ENCODE data around the gene SRP14. TPM values are rescaled to one million over a fixed set of nuclear protein-coding genes. Genes with fewer than 3 reads are reported as not detected.
"Not testable (repeated sequence)": the region's sequence is repeated elsewhere in the genome, so short reads cannot be mapped to it uniquely, and the experiment has no call there.

SRP14 gene
- polyA plus RNA-seq, 1 donor from 2014 or later, result 753 TPM

GRCh38 chr15:40073716-40074490 is 34.9 kb upstream of the SRP14 start:
- not testable (repeated sequence) for H3K36me3 Mint-ChIP-seq, H3K27me3 Mint-ChIP-seq, H3K9me3 Mint-ChIP-seq
- Mint-ChIP-seq H3K27ac (peak overlapping the region in 2 of 3 donors; percentile 6 to 60), H3K4me3 (peak overlapping the region; percentile 7 to 77 (median 40)), H3K4me1 (peaks cover 7 to 11% (median 8%) of the 10 kb centered on the region in 3 donors)

GRCh38 chr15:40072216-40072990 is 33.4 kb upstream of the SRP14 start:
- Mint-ChIP-seq H3K27me3 (no peaks in the 10 kb centered on the region), H3K4me3 (no peak overlapping the region), H3K9me3 (peaks cover 0 to 2% (median 0%) of the 10 kb centered on the region in 3 donors), H3K27ac (peak overlapping the region in 1 of 3 donors; percentile 59), H3K4me1 (peaks cover 7 to 8% (median 8%) of the 10 kb centered on the region in 3 donors), H3K36me3 (peaks cover 1% of the 10 kb centered on the region)

- Mint-ChIP-seq H3K4me1 (peaks cover 8 to 9% (median 8%) of the 10 kb centered on the region in 3 donors), H3K9me3 (peaks cover 0 to 1% (median 0%) of the 10 kb centered on the region in 3 donors), H3K4me3 (no peak overlapping the region), H3K36me3 (peaks cover 1% of the 10 kb centered on the region), H3K27me3 (no peaks in the 10 kb centered on the region), H3K27ac (peak overlapping the region in 2 of 3 donors; percentile 88 to 92)
These were observed 31.7 kb upstream of the SRP14 start for GRCh38 chr15:40070608-40071218.

DNA sequence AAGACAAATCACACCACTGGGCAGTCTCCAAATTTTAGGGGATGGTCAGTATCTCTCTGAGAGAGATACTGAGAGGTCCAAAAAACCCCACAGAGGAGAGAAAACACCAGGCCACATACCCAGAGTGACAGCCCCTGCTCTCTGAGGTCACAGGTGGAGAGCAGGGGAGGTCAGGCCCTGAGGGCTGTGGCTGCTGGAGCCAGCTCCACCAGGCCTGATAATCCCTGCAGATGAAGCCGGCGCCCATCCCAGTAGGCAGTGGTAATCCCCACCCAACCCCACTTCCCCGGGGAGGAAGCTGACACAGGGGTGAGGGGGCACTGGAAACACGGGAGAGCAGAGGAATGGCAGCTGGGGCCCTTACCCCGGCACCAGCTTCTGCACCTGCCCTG is 31.2 kb upstream of the SRP14 start:
- H3K4me1 Mint-ChIP-seq, result peaks cover 8 to 12% (median 11%) of the 10 kb centered on the region in 3 donors
- peaks cover 1% of the 10 kb centered on the region for H3K36me3 Mint-ChIP-seq
- H3K9me3 Mint-ChIP-seq, result no peaks in the 10 kb centered on the region
- H3K4me3 Mint-ChIP-seq, result peak overlapping the region in 3 of 4 donors; percentile 20 to 71 (median 58)
- no peaks in the 10 kb centered on the region for H3K27me3 Mint-ChIP-seq
- H3K27ac Mint-ChIP-seq, result peak overlapping the region in 2 of 3 donors; percentile 88 to 92

- Mint-ChIP-seq H3K9me3 (no peaks in the 10 kb centered on the region), H3K27me3 (no peaks in the 10 kb centered on the region), H3K27ac (peak overlapping the region in 2 of 3 donors; percentile 88 to 92), H3K4me1 (peaks cover 14 to 19% (median 17%) of the 10 kb centered on the region in 3 donors), H3K36me3 (peaks cover 1% of the 10 kb centered on the region), H3K4me3 (peak overlapping the region in 3 of 4 donors; percentile 20 to 74 (median 71))
These were observed 30.5 kb upstream of the SRP14 start for GRCh38 chr15:40069178-40070165.

DNA sequence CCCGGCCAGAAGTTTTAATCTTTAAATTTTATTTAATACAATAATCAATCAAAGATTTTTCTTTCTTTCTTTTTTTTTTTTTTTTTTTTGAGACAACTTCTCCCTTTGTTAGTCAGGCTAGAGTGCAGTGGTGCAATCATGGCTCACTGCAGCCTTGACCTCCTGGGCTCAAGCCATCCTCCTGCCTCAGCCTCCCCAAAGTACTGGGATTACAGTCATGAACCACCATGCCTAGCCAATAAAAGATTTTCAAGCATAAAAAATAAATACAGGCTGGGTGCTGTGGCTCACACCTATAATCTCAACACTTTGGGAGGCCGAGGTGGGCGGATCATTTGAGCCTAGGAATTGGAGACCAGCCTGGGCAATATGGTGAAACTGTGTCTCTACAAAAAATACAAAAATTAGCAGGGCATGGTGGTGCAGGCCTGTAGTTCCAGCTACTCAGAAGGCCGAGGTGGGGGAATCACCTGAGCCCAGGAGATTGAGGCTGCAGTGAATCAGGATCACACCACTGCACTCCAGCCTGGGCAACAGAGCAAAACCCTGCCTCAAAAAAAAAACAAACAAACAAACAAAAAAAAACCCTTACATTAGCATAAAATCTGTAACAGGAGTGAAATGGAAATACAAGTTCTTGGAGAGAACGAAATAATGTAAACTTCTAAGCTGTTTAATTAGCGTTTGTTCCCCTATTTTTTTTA is 29.1 kb upstream of the SRP14 start:
- H3K36me3 Mint-ChIP-seq, result no peaks in the 10 kb centered on the region

GRCh38 chr15:40066589-40066988 is 27.6 kb upstream of the SRP14 start:
- Mint-ChIP-seq H3K4me3 (peak overlapping the region in 1 of 4 donors; percentile 66), H3K4me1 (peaks cover 13 to 24% (median 24%) of the 10 kb centered on the region in 3 donors), H3K27me3 (no peaks in the 10 kb centered on the region), H3K9me3 (no peaks in the 10 kb centered on the region), H3K36me3 (no peaks in the 10 kb centered on the region), H3K27ac (no peak overlapping the region)

More for the DNA sequence above, 29.1 kb upstream of the SRP14 start:
- Mint-ChIP-seq H3K4me3 (peak overlapping the region in 1 of 4 donors; percentile 37), H3K27ac (no peak overlapping the region), H3K9me3 (no peaks in the 10 kb centered on the region), H3K27me3 (no peaks in the 10 kb centered on the region), H3K4me1 (peaks cover 13 to 24% (median 24%) of the 10 kb centered on the region in 3 donors)

- Mint-ChIP-seq H3K27me3 (no peaks in the 10 kb centered on the region), H3K4me1 (peaks cover 13 to 24% (median 23%) of the 10 kb centered on the region in 3 donors), H3K36me3 (no peaks in the 10 kb centered on the region), H3K27ac (peak overlapping the region in 1 of 3 donors; percentile 87), H3K9me3 (no peaks in the 10 kb centered on the region), H3K4me3 (no peak overlapping the region)
These were observed 26.2 kb upstream of the SRP14 start for GRCh38 chr15:40065166-40065565.

- no peaks in the 10 kb centered on the region for H3K9me3 Mint-ChIP-seq
- H3K27ac Mint-ChIP-seq, result peak overlapping the region; percentile 87 to 93 (median 90)
- H3K36me3 Mint-ChIP-seq, result no peaks in the 10 kb centered on the region
- H3K27me3 Mint-ChIP-seq, result no peaks in the 10 kb centered on the region
- H3K4me3 Mint-ChIP-seq, result peak overlapping the region in 3 of 4 donors; percentile 24 to 88 (median 26)
- H3K4me1 Mint-ChIP-seq, result peaks cover 13 to 20% (median 19%) of the 10 kb centered on the region in 3 donors
These were observed 25.4 kb upstream of the SRP14 start for GRCh38 chr15:40064231-40064894.

DNA sequence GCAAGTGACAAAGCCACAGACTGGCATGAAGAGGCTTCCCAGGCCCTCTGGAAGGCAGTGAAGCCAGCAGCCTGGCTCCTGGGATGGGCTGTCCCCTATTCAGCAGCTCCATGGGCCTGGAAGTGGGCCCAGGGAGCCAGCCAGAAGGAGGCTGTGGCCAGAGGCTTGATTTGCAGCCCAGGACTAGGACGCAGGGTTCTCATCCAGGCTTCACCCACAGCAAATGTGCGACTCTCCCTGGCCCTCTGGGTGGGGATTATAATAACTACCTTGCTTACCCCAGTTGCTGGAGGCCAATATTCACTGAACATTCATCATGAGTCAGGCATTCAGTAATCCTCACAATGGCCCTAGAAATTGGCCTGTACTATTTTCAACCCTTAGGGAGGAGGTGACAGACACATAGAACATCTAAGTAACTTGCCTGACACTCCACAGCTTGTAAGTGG is 24.6 kb upstream of the SRP14 start:
- no peaks in the 10 kb centered on the region for H3K27me3 Mint-ChIP-seq
- H3K36me3 Mint-ChIP-seq, result no peaks in the 10 kb centered on the region
- H3K4me3 Mint-ChIP-seq, result peak overlapping the region in 2 of 4 donors; percentile 24 to 58
- no peaks in the 10 kb centered on the region for H3K9me3 Mint-ChIP-seq
- H3K4me1 Mint-ChIP-seq, result peaks cover 13 to 23% (median 19%) of the 10 kb centered on the region in 3 donors
- peak overlapping the region in 1 of 3 donors; percentile 93 for H3K27ac Mint-ChIP-seq

DNA sequence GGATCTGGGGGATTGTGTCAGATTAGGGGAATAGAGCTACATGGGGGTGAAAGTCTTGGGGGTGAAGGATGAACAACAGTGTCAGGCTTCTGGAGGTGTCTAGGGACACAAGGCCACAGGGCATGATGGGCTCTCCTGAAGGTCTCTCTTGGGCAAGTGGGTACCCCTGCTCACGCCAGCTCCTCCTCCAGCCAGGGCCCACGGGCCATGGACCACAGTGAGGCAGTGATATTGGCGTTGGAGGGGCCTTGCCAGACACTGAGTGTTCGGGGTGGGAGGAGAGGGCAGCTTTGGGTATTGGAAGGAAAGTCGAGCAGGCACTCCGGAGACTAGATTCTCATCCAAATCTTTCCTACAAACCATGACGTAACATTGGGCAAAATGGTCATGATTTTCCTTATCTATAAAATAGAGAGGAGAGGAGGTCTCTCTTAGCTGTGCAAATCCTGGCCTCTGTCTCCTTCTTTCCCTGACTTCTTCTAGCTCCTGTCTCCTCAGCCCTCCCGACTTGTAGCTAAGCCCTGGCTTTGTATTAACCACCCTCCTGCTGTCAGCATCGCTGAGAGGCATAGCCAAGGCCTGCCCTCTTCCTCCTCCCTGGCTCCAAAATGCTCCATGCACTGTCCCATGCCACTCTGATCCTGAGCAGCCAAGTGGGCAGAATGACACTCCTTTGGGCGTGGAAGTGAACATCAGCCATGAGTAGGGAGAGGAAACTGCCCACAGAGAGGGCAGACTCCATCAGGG is 24.0 kb upstream of the SRP14 start:
- Mint-ChIP-seq H3K27me3 (no peaks in the 10 kb centered on the region), H3K27ac (no peak overlapping the region), H3K4me3 (no peak overlapping the region), H3K9me3 (no peaks in the 10 kb centered on the region), H3K4me1 (peaks cover 16 to 27% (median 23%) of the 10 kb centered on the region in 3 donors), H3K36me3 (no peaks in the 10 kb centered on the region)

DNA sequence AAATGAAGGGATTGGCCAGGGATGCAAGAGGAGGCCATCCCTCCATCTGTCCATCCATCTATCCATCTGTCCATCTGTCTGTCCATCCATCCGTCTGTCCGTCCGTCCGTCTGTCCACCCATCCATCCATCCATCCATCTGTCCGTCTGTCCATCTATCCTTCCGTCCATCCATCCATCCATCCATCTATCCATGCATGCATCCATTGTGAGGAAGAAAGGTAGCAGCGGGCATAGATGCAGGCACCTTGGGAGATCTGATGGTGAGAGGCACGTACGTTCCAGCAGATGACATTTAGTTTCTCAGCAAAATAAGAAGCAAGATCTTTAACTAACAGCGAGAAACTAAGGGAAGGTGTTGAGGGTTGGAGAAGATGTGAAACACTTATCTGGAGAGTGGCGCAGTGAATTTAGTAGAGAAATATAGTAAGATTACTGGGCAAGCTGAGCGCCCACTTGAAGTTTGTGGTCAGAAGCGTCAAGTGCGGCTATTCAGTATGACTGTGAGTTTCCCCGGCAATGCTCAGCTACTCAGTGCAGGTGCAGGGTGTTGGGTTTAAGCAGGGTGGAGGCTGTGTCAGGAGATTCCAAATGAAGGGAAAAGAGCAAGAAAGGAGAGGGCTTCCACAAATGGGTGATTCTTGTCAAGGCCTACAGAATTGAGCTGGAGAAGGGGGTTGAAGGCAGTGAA is 22.4 kb upstream of the SRP14 start:
- H3K4me1 Mint-ChIP-seq, result peaks cover 22 to 31% (median 26%) of the 10 kb centered on the region in 3 donors

More for the DNA sequence above, 22.4 kb upstream of the SRP14 start:
- no peaks in the 10 kb centered on the region for H3K9me3 Mint-ChIP-seq
- H3K27ac Mint-ChIP-seq, result no peak overlapping the region
- H3K36me3 Mint-ChIP-seq, result no peaks in the 10 kb centered on the region
- no peak overlapping the region for H3K4me3 Mint-ChIP-seq
- H3K27me3 Mint-ChIP-seq, result no peaks in the 10 kb centered on the region
